HepG2 (cell line): ENCODE data around the gene KRTAP12-4. TPM values are rescaled to one million over a fixed set of nuclear protein-coding genes. Genes with fewer than 3 reads are reported as not detected.

Experiments used
- ATAC-seq: fragments of 200-7000 bp; cut with Tn5 transposase; 3 replicates; pipeline ENCODE4 v1.9.1; 2020; ENCODE audit warnings: mild to moderate bottlenecking, moderate library complexity
- BruUV-seq: library from RNA; stranded (reverse); fragments of 400-500 nt; replicated peaks from 2 replicates; lab custom pipeline; 2021; lab: Mats Ljungman, UMichigan
- CTCF ChIA-PET: fragments of 300-600 bp; formaldehyde crosslinking; extraction: SDS; loops from one replicate; lab custom pipeline; 2021; ENCODE audit warnings: low total read pairs, inconsistent platforms, low intra/inter-chr PET ratio; lab: Yijun Ruan, JAX
- POLR2A ChIA-PET: fragments of 350-600 bp; sonication (Branson Sonifier 250); formaldehyde crosslinking; loops from one replicate; lab custom pipeline; 2020; ENCODE audit warnings: antibody characterized with exemption, inconsistent platforms; lab: Yijun Ruan, JAX
- DNase-seq: peaks from one replicate; pipeline ENCODE4 v3.0.0-alpha.2; 2015; ENCODE audit warnings: low spot score
- FAIRE-seq: peaks from 3 replicates; lab custom pipeline; 2011; peaks lifted over from hg19 to GRCh38; lab: Jason Lieb, UNC
- H2AFZ ChIP-seq: one replicate; pipeline ENCODE4 v1.6.1; 2011; ENCODE audit warnings: low read length, inconsistent platforms
- H3K27ac ChIP-seq: fragments of 300-600 bp; 3 replicates; pipeline ENCODE4 v1.8.0; 2011; ENCODE audit warnings: mixed run types, mild to moderate bottlenecking, mixed read lengths, low read length, inconsistent platforms; ENCODE audit not compliant: insufficient read depth; ENCODE audit errors: extremely low read length
- H3K27me3 ChIP-seq, 2 experiments: fragments of 200-600 bp in 1 of 2; 2 replicates in 1 of 2; 3 replicates in 1 of 2; pipeline versions ENCODE4 v1.6.0 to v1.8.0; 2011; ENCODE audit warnings: low read length in 2 of 2, mild to moderate bottlenecking in 2 of 2, moderate library complexity in 2 of 2, inconsistent platforms in 1 of 2; ENCODE audit not compliant: insufficient read depth in 2 of 2, control insufficient read depth in 1 of 2
- H3K36me3 ChIP-seq, 2 experiments: fragments of 200-600 bp in 1 of 2; replicated peaks in 1 of 2; 2 replicates in 1 of 2; 3 replicates in 1 of 2; pipeline versions ENCODE4 v1.5.1 to v1.8.0; 2011; ENCODE audit warnings: low read length in 2 of 2, inconsistent platforms in 1 of 2; ENCODE audit not compliant: insufficient read depth in 2 of 2, control insufficient read depth in 1 of 2
- H3K4me1 ChIP-seq: 2 replicates; pipeline ENCODE4 v1.5.1; 2012; ENCODE audit warnings: low read length, inconsistent platforms; ENCODE audit not compliant: insufficient read depth
- H3K4me2 ChIP-seq: 2 replicates; pipeline ENCODE4 v1.6.0; 2011; ENCODE audit warnings: low read depth, low read length, inconsistent platforms
- H3K4me3 ChIP-seq, 3 experiments: fragments of 200-600 bp in 1 of 3; sonication (generic), shearing (Covaris generic) in 1 of 3; replicated peaks in 1 of 3; 2 replicates each; pipeline ENCODE4 v1.5.1; 2011 to 2016; ENCODE audit warnings: low read length in 3 of 3, inconsistent platforms in 2 of 3, low read depth in 2 of 3, mild to moderate bottlenecking in 2 of 3, control low read depth in 1 of 3, mixed read lengths in 1 of 3; ENCODE audit not compliant: insufficient read depth in 1 of 3
- H3K79me2 ChIP-seq: one replicate; pipeline ENCODE4 v1.6.1; 2011; ENCODE audit warnings: low read length, inconsistent platforms; ENCODE audit not compliant: insufficient read depth
- H3K9ac ChIP-seq: 2 replicates; pipeline ENCODE4 v1.6.0; 2011; ENCODE audit warnings: mild to moderate bottlenecking, low read depth, low read length, inconsistent platforms; ENCODE audit not compliant: insufficient read depth
- H3K9me3 ChIP-seq: 2 replicates; pipeline ENCODE4 v1.5.1; 2012; ENCODE audit warnings: mild to moderate bottlenecking, low read length
- H4K20me1 ChIP-seq: 2 replicates; pipeline ENCODE4 v1.6.0; 2011; ENCODE audit warnings: inconsistent platforms, mild to moderate bottlenecking, low read length, moderate library complexity; ENCODE audit not compliant: insufficient read depth
- HMG20B ChIP-seq: conservative IDR thresholded peaks from 2 replicates; pipeline ENCODE4 v1.6.1; 2016; ENCODE audit warnings: missing genetic modification reagents, missing compliant biosample characterization
- ZFP36L1 ChIP-seq: sonication (generic); formaldehyde crosslinking; IDR thresholded peaks from 2 replicates; pipeline ENCODE4 v1.8.0; 2022; ENCODE audit warnings: mild to moderate bottlenecking, missing genetic modification reagents, moderate library complexity
- ZNF274 ChIP-seq: sonication (generic); formaldehyde crosslinking; IDR thresholded peaks from 2 replicates; pipeline ENCODE4 v1.5.1; 2020; ENCODE audit warnings: mild to moderate bottlenecking, missing genetic modification reagents
- ZNF382 ChIP-seq: sonication (generic); formaldehyde crosslinking; IDR thresholded peaks from 2 replicates; pipeline ENCODE4 v1.5.0; 2020; ENCODE audit warnings: missing genetic modification reagents, mild to moderate bottlenecking, borderline replicate concordance
- ZNF644 ChIP-seq: IDR thresholded peaks from 2 replicates; pipeline ENCODE4 v1.6.1; 2016; ENCODE audit warnings: low read depth
- ZNF772 ChIP-seq: sonication (generic); formaldehyde crosslinking; IDR thresholded peaks from 2 replicates; pipeline ENCODE4 v1.5.0; 2020; ENCODE audit warnings: mild to moderate bottlenecking, missing genetic modification reagents
- WGBS: methylation state at CpG from one replicate; pipeline ENCODE4 v1.1.6; 2017; ENCODE audit warnings: low lambda C conversion rate; 5-methylcytosine and 5-hydroxymethylcytosine counted together
- in situ Hi-C: cut with HindIII; loops from 2 replicates; pipeline ENCODE4 v1.10.0; 2017; ENCODE audit warnings: low pct_unique_long_range_greater_than_20kb; ENCODE audit not compliant: extremely low pct_ligation_motif_present
- intact Hi-C: fragments of 100-400 bp; cut with micrococcal nuclease; formaldehyde crosslinking; loops from one replicate; pipeline ENCODE4 v1.10.0; 2022; ENCODE audit not compliant: unreplicated experiment
- polyA plus RNA-seq, 8 experiments: library from polyadenylated mRNA; depleted of rRNA in 3 of 8; stranded (reverse) in 7 of 8; unstranded in 1 of 8; fragments of >200 nt; fragmentation: Illumina TruSeq in 4 of 8; extraction: Trizol in 4 of 8; gene quantifications; 2 replicates each; pipeline versions ENCODE4 v1.2.1 to v1.2.3, GENCODE V29; 2011 to 2016; ENCODE audit warnings: low read depth in 4 of 8, missing spikeins in 1 of 8, mixed read lengths in 1 of 8; ENCODE audit not compliant: insufficient read depth in 1 of 8
- total RNA-seq, 5 experiments: library from RNA; depleted of rRNA; stranded (reverse); fragments of >200 nt; fragmentation: Illumina TruSeq; extraction: Trizol; gene quantifications; 2 replicates each; pipeline ENCODE4 v1.2.3, GENCODE V29; 2016; ENCODE audit warnings: low read depth in 1 of 5
- TF ChIP-seq, protein P1 (sequence below): fragments of 450-650 bp; IDR thresholded peaks from 2 replicates; pipeline ENCODE4 v1.6.1; 2017; ENCODE audit warnings: mild to moderate bottlenecking
- TF ChIP-seq, protein P2 (sequence below): sonication (generic); formaldehyde crosslinking; IDR thresholded peaks from 2 replicates; pipeline ENCODE4 v1.4.0; 2020; ENCODE audit warnings: missing genetic modification reagents, borderline replicate concordance
- TF ChIP-seq, protein P3 (sequence below): sonication (generic); formaldehyde crosslinking; IDR thresholded peaks from 2 replicates; pipeline ENCODE4 v1.4.0; 2020; ENCODE audit warnings: mild to moderate bottlenecking, missing genetic modification reagents

KRTAP12-4 gene
- total and polyA plus RNA-seq, 2 of the 13 experiments (the other 11 are each of a cell fraction or from before 2014, with no cell fraction given): not detected

DNA sequence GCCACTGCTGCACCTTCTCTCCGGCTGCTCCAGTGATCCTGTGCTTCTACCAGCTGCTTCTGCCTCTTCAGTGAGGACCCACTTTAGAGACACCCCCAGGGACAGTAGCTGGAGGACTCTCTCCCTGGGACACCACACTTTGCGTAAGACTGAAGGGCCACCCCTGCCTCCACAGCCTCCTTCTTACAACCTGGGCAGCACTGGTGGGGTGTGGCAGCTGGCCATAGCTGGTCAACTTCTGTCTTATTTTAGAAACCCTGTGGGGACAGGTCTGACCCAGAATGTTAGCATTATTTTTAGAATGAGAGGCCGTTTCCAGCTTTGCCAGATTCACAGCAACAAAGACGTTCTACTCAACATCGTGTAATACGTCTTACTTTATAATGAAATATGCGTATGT lies 28.7 kb downstream of the KRTAP12-4 start:
- Histone ChIP-seq H3K9ac (no peak overlapping the region), H3K4me1 (no peaks in the 10 kb centered on the region), H4K20me1 (no peaks in the 10 kb centered on the region), H3K36me3 (no peaks in the 10 kb centered on the region), H3K27me3 (0 out of 5 replicates have a peak, but pooled peaks cover 0 to 6% of the 10 kb centered on the region in 2 experiments), H2AFZ (no peak overlapping the region), H3K4me3 (no peak overlapping the region), H3K27ac (no peak overlapping the region), H3K9me3 (peaks cover 16% of the 10 kb centered on the region), H3K4me2 (no peak overlapping the region), H3K79me2 (no peaks in the 10 kb centered on the region)
- in situ Hi-C loops: no loop called here
- 48% methylated on average over 6 of the region's 7 CpGs for WGBS
- intact Hi-C loops: no loop called here
- no peak for TF ChIP-seq ZNF382 (CRISPR knock-in tag)
- TF ChIP-seq ZNF644 (CRISPR knock-in tag): no peak
- TF ChIP-seq ZNF274 (CRISPR knock-in tag): no peak
- TF ChIP-seq ZFP36L1 (CRISPR knock-in tag): no peak
- TF ChIP-seq, protein P1, sequence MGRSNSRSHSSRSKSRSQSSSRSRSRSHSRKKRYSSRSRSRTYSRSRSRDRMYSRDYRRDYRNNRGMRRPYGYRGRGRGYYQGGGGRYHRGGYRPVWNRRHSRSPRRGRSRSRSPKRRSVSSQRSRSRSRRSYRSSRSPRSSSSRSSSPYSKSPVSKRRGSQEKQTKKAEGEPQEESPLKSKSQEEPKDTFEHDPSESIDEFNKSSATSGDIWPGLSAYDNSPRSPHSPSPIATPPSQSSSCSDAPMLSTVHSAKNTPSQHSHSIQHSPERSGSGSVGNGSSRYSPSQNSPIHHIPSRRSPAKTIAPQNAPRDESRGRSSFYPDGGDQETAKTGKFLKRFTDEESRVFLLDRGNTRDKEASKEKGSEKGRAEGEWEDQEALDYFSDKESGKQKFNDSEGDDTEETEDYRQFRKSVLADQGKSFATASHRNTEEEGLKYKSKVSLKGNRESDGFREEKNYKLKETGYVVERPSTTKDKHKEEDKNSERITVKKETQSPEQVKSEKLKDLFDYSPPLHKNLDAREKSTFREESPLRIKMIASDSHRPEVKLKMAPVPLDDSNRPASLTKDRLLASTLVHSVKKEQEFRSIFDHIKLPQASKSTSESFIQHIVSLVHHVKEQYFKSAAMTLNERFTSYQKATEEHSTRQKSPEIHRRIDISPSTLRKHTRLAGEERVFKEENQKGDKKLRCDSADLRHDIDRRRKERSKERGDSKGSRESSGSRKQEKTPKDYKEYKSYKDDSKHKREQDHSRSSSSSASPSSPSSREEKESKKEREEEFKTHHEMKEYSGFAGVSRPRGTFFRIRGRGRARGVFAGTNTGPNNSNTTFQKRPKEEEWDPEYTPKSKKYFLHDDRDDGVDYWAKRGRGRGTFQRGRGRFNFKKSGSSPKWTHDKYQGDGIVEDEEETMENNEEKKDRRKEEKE: no peak
- no peak for TF ChIP-seq ZNF772 (CRISPR knock-in tag)
- TF ChIP-seq, protein P2, sequence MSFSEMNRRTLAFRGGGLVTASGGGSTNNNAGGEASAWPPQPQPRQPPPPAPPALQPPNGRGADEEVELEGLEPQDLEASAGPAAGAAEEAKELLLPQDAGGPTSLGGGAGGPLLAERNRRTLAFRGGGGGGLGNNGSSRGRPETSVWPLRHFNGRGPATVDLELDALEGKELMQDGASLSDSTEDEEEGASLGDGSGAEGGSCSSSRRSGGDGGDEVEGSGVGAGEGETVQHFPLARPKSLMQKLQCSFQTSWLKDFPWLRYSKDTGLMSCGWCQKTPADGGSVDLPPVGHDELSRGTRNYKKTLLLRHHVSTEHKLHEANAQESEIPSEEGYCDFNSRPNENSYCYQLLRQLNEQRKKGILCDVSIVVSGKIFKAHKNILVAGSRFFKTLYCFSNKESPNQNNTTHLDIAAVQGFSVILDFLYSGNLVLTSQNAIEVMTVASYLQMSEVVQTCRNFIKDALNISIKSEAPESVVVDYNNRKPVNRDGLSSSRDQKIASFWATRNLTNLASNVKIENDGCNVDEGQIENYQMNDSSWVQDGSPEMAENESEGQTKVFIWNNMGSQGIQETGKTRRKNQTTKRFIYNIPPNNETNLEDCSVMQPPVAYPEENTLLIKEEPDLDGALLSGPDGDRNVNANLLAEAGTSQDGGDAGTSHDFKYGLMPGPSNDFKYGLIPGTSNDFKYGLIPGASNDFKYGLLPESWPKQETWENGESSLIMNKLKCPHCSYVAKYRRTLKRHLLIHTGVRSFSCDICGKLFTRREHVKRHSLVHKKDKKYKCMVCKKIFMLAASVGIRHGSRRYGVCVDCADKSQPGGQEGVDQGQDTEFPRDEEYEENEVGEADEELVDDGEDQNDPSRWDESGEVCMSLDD (CRISPR knock-in tag): no peak
- TF ChIP-seq, protein P3, sequence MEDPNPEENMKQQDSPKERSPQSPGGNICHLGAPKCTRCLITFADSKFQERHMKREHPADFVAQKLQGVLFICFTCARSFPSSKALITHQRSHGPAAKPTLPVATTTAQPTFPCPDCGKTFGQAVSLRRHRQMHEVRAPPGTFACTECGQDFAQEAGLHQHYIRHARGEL: no peak
- TF ChIP-seq HMG20B (CRISPR knock-in tag): no peak
- FAIRE-seq (no peak), ATAC-seq (no peak), DNase-seq (no peak)
- ChIA-PET CTCF (no interaction called here), POLR2A (no interaction called here)
- no TSS peak for BruUV-seq
